ENCODE data around the gene REPS2.

- TF ChIP-seq CTCF (IDR thresholded peaks at IDR 0.05) (peak in 1 of 6 experiments; percentile 3), POLR2A (IDR thresholded peaks at IDR 0.05) (no peak)
Observed at GRCh38 chrX:16993791-16994318, 47.4 kb downstream of the REPS2 start.
